K562 (cell line): ENCODE data around the gene MICU1. TPM values are rescaled to one million over a fixed set of nuclear protein-coding genes. Genes with fewer than 3 reads are reported as not detected.

ENCODE experiments used
- ATAC-seq: fragments of 200-7000 bp; cut with Tn5 transposase; 3 replicates; pipeline ENCODE4 v1.9.1; 2020; ENCODE audit warnings: moderate library complexity
- BruUV-seq: library from RNA; stranded (reverse); fragments of 400-500 nt; replicated peaks from 2 replicates; lab custom pipeline; 2021; lab: Mats Ljungman, UMichigan
- CTCF ChIA-PET: fragments of 300-600 bp; formaldehyde crosslinking; extraction: SDS; loops from one replicate; lab custom pipeline; 2021; ENCODE audit warnings: low intra/inter-chr PET ratio; lab: Yijun Ruan, JAX
- POLR2A ChIA-PET: fragments of 300-600, 350-650 bp; sonication (Branson Sonifier 250); formaldehyde crosslinking; extraction: SDS; loops from one replicate; lab custom pipeline; 2021; ENCODE audit warnings: antibody characterized with exemption, inconsistent platforms; lab: Yijun Ruan, JAX
- DNase-seq, 4 experiments: peaks; one replicate each; pipeline versions ENCODE4 v3.0.0 to v3.0.0-alpha.2; 2011 to 2018; ENCODE audit warnings: low spot score in 3 of 4, mixed read lengths in 3 of 4; ENCODE audit errors: extremely low read depth in 1 of 4
- FAIRE-seq: peaks from 2 replicates; lab custom pipeline; 2011; peaks lifted over from hg19 to GRCh38; lab: Jason Lieb, UNC
- H2AFZ ChIP-seq: 2 replicates; pipeline ENCODE4 v1.6.0; 2011; ENCODE audit warnings: low read depth, low read length, control low read depth, inconsistent platforms
- H3K27ac ChIP-seq: fragments of 200-600 bp; 3 replicates; pipeline ENCODE4 v1.8.0; 2011; ENCODE audit warnings: low read depth, mild to moderate bottlenecking, control low read depth, inconsistent platforms, low read length, moderate library complexity, mixed read lengths; ENCODE audit errors: extremely low read depth
- H3K27me3 ChIP-seq, 2 experiments: fragments of 300-600 bp in 1 of 2; 2 replicates in 1 of 2; 3 replicates in 1 of 2; pipeline versions ENCODE4 v1.6.0 to v1.8.0; 2011; ENCODE audit warnings: inconsistent platforms in 2 of 2, low read length in 2 of 2, mild to moderate bottlenecking in 1 of 2, mixed read lengths in 1 of 2, moderate library complexity in 1 of 2; ENCODE audit not compliant: control insufficient read depth in 2 of 2, insufficient read depth in 2 of 2
- H3K36me3 ChIP-seq: fragments of 300-600 bp; 3 replicates; pipeline ENCODE4 v1.8.0; 2011; ENCODE audit warnings: mild to moderate bottlenecking, low read length, inconsistent platforms; ENCODE audit not compliant: control insufficient read depth, insufficient read depth
- H3K4me1 ChIP-seq, 2 experiments: fragments of 200-600 bp in 1 of 2; replicated peaks in 1 of 2; 2 replicates in 1 of 2; 3 replicates in 1 of 2; pipeline versions ENCODE4 v1.5.1 to v1.8.0; 2011; ENCODE audit warnings: inconsistent platforms in 2 of 2, low read length in 2 of 2, mild to moderate bottlenecking in 1 of 2, mixed read lengths in 1 of 2, moderate library complexity in 1 of 2; ENCODE audit not compliant: control insufficient read depth in 2 of 2, insufficient read depth in 2 of 2
- H3K4me2 ChIP-seq: 2 replicates; pipeline ENCODE4 v1.6.1; 2011; ENCODE audit warnings: low read length, control low read depth, inconsistent platforms, mixed read lengths; ENCODE audit not compliant: insufficient read depth
- H3K4me3 ChIP-seq: fragments of 200-600 bp; sonication (generic), shearing (Covaris generic); 2 replicates; pipeline ENCODE4 v1.5.1; 2016; ENCODE audit warnings: control low read depth, inconsistent platforms
- H3K79me2 ChIP-seq: fragments of 200-600 bp; 3 replicates; pipeline ENCODE4 v1.8.0; 2011; ENCODE audit warnings: low read length, inconsistent platforms; ENCODE audit not compliant: control insufficient read depth, insufficient read depth
- H3K9ac ChIP-seq, 2 experiments: 2 replicates each; pipeline versions ENCODE4 v1.6.0 to v1.6.1; 2011; ENCODE audit warnings: low read depth in 2 of 2, low read length in 2 of 2, control low read depth in 1 of 2, inconsistent platforms in 1 of 2, mild to moderate bottlenecking in 1 of 2, mixed read lengths in 1 of 2; ENCODE audit not compliant: insufficient read depth in 1 of 2
- H3K9me1 ChIP-seq: one replicate; pipeline ENCODE4 v1.6.0; 2011; ENCODE audit warnings: inconsistent platforms, mild to moderate bottlenecking, low read length, moderate library complexity; ENCODE audit not compliant: control insufficient read depth, insufficient read depth
- H3K9me3 ChIP-seq: replicated peaks from 2 replicates; pipeline ENCODE4 v1.5.1; 2011; ENCODE audit warnings: low read depth, low read length, inconsistent platforms; ENCODE audit not compliant: control insufficient read depth, insufficient read depth
- H4K20me1 ChIP-seq: replicated peaks from 2 replicates; pipeline ENCODE4 v1.6.1; 2011; ENCODE audit warnings: low read length, inconsistent platforms, mixed read lengths; ENCODE audit not compliant: control insufficient read depth, insufficient read depth
- CBX3 ChIP-seq, 2 experiments: IDR thresholded peaks; 1 replicate in 1 of 2; 2 replicates in 1 of 2; pipeline ENCODE4 v1.6.1; 2012; ENCODE audit warnings: inconsistent platforms in 2 of 2, low read length in 2 of 2, borderline replicate concordance in 1 of 2, control low read depth in 1 of 2
- RBFOX2 ChIP-seq: fragments of 200-400 bp; formaldehyde crosslinking; IDR thresholded peaks from 2 replicates; pipeline ENCODE4 v1.6.1; 2017; ENCODE audit warnings: low read depth, mild to moderate bottlenecking, low read length, moderate library complexity
- WGBS: fragments of 100-300 bp; shearing (Covaris generic); methylation state at CpG from one replicate; pipeline ENCODE4 v1.1.6; 2016; ENCODE audit warnings: low coverage, mixed read lengths; ENCODE audit not compliant: insufficient coverage; ENCODE audit errors: missing lambda C conversion rate; 5-methylcytosine and 5-hydroxymethylcytosine counted together
- in situ Hi-C: fragments of 300-500 bp; cut with MboI; formaldehyde crosslinking; loops from 4 replicates; pipeline ENCODE4 v1.15.0; 2018; ENCODE audit warnings: inconsistent platforms, mixed read lengths
- intact Hi-C: fragments of 100-400 bp; cut with micrococcal nuclease; formaldehyde crosslinking; loops from 2 replicates; pipeline ENCODE4 v1.14.2; 2022
- polyA plus RNA-seq, 8 experiments: library from polyadenylated mRNA; depleted of rRNA in 4 of 8; stranded (reverse) in 5 of 8; unstranded in 3 of 8; fragments of >200 nt; fragmentation: Nextera tagmentation in 2 of 8; fragmentation: Illumina TruSeq in 1 of 8; extraction: Ambion mirVana in 2 of 8; extraction: Trizol in 1 of 8; gene quantifications; 2 replicates each; pipeline versions ENCODE4 v1.2.1 to v1.2.3, GENCODE V29; 2011 to 2014; ENCODE audit warnings: inconsistent platforms in 1 of 8, missing spikeins in 1 of 8
- total RNA-seq, 7 experiments: library from RNA; depleted of rRNA in 6 of 7; stranded (reverse); fragments of >200 nt in 6 of 7; fragmentation: Illumina TruSeq in 2 of 7; extraction: Trizol in 2 of 7; gene quantifications; 2 replicates each; pipeline versions ENCODE4 v1.2.1 to v1.2.3, GENCODE V29; 2011 to 2021; ENCODE audit warnings: low replicate concordance in 1 of 7
- TF ChIP-seq, protein P1 (sequence below): fragments of 250-450 bp; sonication (Bioruptor Pico); IDR thresholded peaks from 2 replicates; pipeline ENCODE4 v1.5.1; 2021; ENCODE audit warnings: mild to moderate bottlenecking
- TF ChIP-seq, protein P2 (sequence below): fragments of 450-650 bp; IDR thresholded peaks from 2 replicates; pipeline ENCODE4 v1.6.1; 2016; ENCODE audit warnings: low read depth

MICU1 gene
- total and polyA plus RNA-seq, 9 of the 15 experiments (the other 6 are each of a cell fraction or from before 2014, with no cell fraction given), result 29.3 to 76.8 (median 48.4) TPM

DNA sequence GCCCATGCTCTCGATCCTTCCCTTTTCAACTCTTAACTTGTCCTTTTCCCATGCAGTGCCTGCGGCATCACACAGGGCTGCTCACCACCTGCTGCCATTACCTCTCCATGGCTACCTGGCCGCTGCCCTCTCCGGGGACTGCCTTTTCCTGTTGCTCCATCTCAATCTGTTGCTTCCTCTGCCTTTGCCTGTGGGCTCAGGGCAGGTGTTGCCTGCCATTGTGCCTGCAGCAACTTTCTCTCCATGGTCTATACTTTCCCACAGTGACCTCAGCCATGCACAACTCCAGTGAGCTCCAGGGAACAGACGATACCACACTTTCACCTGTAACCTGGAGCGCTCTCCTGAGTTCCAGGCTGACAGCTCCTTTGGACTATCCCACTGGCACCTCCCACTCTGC lies 274.4 kb downstream of the MICU1 start:
- ATAC-seq (no peak), FAIRE-seq (no peak), DNase-seq (no peak)
- H2AFZ ChIP-seq, result no peak overlapping the region
- no peaks in the 10 kb centered on the region for H3K27me3 ChIP-seq
- no peak overlapping the region for H3K9ac ChIP-seq
- H3K36me3 ChIP-seq, result peaks cover 54% of the 10 kb centered on the region
- no peaks in the 10 kb centered on the region for H3K9me3 ChIP-seq
- BruUV-seq, result no TSS peak
- H3K27ac ChIP-seq, result no peak overlapping the region
- intact Hi-C loops, result no loop called here
- in situ Hi-C loops, result no loop called here
- peaks cover 46% of the 10 kb centered on the region for H3K79me2 ChIP-seq
- no peak overlapping the region for H3K4me3 ChIP-seq
- ChIA-PET CTCF (no interaction called here), POLR2A (interaction anchor here (0.8 to 6.6 kb wide), 5 partner anchors 8 to 522 kb away, joined by 3 to 57 read pairs (median 3); no protein-coding TSS in a partner anchor)
- 0 out of 2 replicates have a peak, but pooled peaks have one; percentile 24 for TF ChIP-seq RBFOX2
- TF ChIP-seq, protein P1, sequence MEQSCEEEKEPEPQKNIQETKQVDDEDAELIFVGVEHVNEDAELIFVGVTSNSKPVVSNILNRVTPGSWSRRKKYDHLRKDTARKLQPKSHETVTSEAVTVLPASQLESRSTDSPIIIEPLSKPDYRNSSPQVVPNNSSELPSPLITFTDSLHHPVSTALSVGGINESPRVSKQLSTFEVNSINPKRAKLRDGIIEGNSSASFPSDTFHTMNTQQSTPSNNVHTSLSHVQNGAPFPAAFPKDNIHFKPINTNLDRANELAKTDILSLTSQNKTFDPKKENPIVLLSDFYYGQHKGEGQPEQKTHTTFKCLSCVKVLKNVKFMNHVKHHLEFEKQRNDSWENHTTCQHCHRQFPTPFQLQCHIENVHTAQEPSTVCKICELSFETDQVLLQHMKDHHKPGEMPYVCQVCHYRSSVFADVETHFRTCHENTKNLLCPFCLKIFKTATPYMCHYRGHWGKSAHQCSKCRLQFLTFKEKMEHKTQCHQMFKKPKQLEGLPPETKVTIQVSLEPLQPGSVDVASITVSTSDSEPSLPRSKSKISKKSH, result no peak
- no peak overlapping the region; the same call in 1 of the 2 replicates for H3K4me2 ChIP-seq
- peaks cover 12 to 15% of the 10 kb centered on the region in 2 experiments for H3K4me1 ChIP-seq
- no peaks in the 10 kb centered on the region; the same call in 1 of the 2 replicates for H4K20me1 ChIP-seq
- 83% methylated on average over 6 of the region's 6 CpGs for WGBS
- H3K9me1 ChIP-seq, result no peaks in the 10 kb centered on the region

DNA sequence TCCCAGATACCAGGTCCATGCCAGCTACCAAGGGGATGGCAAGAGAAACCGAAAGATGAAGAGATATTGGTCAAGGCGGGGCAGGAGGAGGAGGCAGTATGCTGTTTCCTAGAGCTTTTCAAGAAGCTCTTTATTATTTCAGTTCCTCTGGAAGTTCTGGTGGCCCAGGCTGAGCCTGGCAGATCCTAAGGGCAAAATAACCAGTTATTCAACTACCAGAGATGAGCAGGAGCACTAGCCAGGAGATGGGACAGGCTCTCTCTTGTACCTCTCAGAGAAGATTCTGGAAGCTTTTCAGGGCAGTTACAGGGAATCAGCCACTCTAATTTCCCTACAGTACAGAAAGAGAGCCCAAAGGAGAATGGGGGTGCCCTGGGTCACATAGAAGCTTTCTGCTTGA lies 276.4 kb downstream of the MICU1 start:
- Histone ChIP-seq H3K27me3 (no peaks in the 10 kb centered on the region), H3K27ac (no peak overlapping the region), H3K9me1 (no peaks in the 10 kb centered on the region), H3K9ac (no peak overlapping the region), H3K4me1 (peaks cover 11 to 12% of the 10 kb centered on the region in 2 experiments), H3K36me3 (peaks cover 60% of the 10 kb centered on the region), H3K9me3 (no peaks in the 10 kb centered on the region), H3K4me3 (no peak overlapping the region), H2AFZ (no peak overlapping the region), H4K20me1 (no peaks in the 10 kb centered on the region; the same call in 1 of the 2 replicates), H3K4me2 (no peak overlapping the region), H3K79me2 (peaks cover 46% of the 10 kb centered on the region)
- ChIA-PET POLR2A (interaction anchor here (0.6 to 6.6 kb wide), 7 partner anchors 6 to 216 kb away, joined by 3 to 57 read pairs (median 3); partner anchors contain the start of gene DDIT4), CTCF (interaction anchor here (1.0 kb wide), 1 partner anchor 453 kb away, joined by 3 read pairs; no protein-coding TSS in a partner anchor)
- no TSS peak for BruUV-seq
- intact Hi-C loops (no loop called here), in situ Hi-C loops (loop anchor here (25.0 kb wide), 1 partner anchor 1037 kb away; the partner anchor contains the start of gene SLC29A3)
- whole genome bisulfite sequencing, result 91% methylated on average over 2 of the region's 2 CpGs
- FAIRE-seq (no peak), DNase-seq (no peak), ATAC-seq (no peak)
- TF ChIP-seq, protein P2, sequence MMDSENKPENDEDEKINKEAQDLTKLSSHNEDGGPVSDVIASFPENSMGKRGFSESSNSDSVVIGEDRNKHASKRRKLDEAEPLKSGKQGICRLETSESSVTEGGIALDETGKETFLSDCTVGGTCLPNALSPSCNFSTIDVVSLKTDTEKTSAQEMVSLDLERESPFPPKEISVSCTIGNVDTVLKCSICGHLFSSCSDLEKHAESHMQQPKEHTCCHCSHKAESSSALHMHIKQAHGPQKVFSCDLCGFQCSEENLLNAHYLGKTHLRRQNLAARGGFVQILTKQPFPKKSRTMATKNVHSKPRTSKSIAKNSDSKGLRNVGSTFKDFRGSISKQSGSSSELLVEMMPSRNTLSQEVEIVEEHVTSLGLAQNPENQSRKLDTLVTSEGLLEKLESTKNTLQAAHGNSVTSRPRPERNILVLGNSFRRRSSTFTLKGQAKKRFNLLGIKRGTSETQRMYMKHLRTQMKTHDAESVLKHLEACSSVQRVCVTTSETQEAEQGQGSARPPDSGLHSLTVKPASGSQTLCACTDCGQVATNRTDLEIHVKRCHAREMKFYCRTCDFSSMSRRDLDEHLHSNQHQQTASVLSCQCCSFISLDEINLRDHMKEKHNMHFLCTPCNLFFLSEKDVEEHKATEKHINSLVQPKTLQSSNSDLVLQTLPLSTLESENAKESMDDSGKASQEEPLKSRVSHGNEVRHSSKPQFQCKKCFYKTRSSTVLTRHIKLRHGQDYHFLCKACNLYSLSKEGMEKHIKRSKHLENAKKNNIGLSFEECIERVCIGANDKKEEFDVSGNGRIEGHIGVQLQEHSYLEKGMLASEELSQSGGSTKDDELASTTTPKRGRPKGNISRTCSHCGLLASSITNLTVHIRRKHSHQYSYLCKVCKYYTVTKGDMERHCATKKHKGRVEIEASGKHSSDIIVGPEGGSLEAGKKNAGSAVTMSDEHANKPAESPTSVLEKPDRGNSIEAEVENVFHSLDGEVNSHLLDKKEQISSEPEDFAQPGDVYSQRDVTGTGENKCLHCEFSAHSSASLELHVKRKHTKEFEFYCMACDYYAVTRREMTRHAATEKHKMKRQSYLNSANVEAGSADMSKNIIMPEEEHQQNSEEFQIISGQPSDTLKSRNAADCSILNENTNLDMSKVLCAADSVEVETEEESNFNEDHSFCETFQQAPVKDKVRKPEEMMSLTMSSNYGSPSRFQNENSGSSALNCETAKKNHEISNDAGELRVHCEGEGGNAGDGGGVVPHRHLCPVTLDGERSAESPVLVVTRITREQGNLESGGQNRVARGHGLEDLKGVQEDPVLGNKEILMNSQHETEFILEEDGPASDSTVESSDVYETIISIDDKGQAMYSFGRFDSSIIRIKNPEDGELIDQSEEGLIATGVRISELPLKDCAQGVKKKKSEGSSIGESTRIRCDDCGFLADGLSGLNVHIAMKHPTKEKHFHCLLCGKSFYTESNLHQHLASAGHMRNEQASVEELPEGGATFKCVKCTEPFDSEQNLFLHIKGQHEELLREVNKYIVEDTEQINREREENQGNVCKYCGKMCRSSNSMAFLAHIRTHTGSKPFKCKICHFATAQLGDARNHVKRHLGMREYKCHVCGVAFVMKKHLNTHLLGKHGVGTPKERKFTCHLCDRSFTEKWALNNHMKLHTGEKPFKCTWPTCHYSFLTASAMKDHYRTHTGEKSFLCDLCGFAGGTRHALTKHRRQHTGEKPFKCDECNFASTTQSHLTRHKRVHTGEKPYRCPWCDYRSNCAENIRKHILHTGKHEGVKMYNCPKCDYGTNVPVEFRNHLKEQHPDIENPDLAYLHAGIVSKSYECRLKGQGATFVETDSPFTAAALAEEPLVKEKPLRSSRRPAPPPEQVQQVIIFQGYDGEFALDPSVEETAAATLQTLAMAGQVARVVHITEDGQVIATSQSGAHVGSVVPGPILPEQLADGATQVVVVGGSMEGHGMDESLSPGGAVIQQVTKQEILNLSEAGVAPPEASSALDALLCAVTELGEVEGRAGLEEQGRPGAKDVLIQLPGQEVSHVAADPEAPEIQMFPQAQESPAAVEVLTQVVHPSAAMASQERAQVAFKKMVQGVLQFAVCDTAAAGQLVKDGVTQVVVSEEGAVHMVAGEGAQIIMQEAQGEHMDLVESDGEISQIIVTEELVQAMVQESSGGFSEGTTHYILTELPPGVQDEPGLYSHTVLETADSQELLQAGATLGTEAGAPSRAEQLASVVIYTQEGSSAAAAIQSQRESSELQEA, result no peak
- no peak for TF ChIP-seq CBX3 (IDR thresholded peaks at IDR 0.05; ENCODE audit: borderline replicate concordance in 1 of 2, low read length in 2 of 2)
